HUDEP-2 (cell line): ENCODE results near the gene ZNF93.
"Not testable (repeated sequence)": the region's sequence is repeated elsewhere in the genome, so short reads cannot be mapped to it uniquely, and the experiment has no call there.

ENCODE experiments used
- DNase-seq, 76 experiments: peaks; one replicate each; lab custom pipeline; 2025; ENCODE audit not compliant: unreplicated experiment in 76 of 76; lab: John Stamatoyannopoulos, UW

ZNF93 gene

GRCh38 chr19:19900729-19901444, at the start of gene ZNF93:
ZNF93 (plus strand) TSS chr19:19900946; CDS start chr19:19901089, 143 bp downstream.
- peak in 2 of 76 experiments; percentile 2 to 9 for DNase-seq

GRCh38 chr19:19851740-19852139, 49.0 kb upstream of the ZNF93 start:
- DNase-seq: not testable (repeated sequence)

- DNase-seq: no peak
Measured at GRCh38 chr19:19858751-19859150, 42.0 kb upstream of the ZNF93 start.

- DNase-seq: no peak
Measured at GRCh38 chr19:19860756-19861390, 39.9 kb upstream of the ZNF93 start.

- DNase-seq: peak in 48 of 76 experiments; percentile 7 to 88 (median 68)
Measured at GRCh38 chr19:19865750-19866610, 34.8 kb upstream of the ZNF93 start, which contains the start of gene ZNF253. ZNF253 (plus strand) TSS chr19:19865882; CDS start chr19:19865997, 115 bp downstream.

- peak in 3 of 76 experiments; percentile 4 to 13 (median 5) for DNase-seq
Measured at GRCh38 chr19:19866611-19867248, 34.0 kb upstream of the ZNF93 start.

- not testable (repeated sequence) for DNase-seq
Measured at GRCh38 chr19:19870086-19870485, 30.7 kb upstream of the ZNF93 start.

GRCh38 chr19:19871932-19872331, 28.8 kb upstream of the ZNF93 start:
- DNase-seq: no peak

GRCh38 chr19:19873381-19873780, 27.4 kb upstream of the ZNF93 start:
- DNase-seq: no peak

- no peak for DNase-seq
Measured at GRCh38 chr19:19877724-19878123, 23.0 kb upstream of the ZNF93 start.

- no peak for DNase-seq
Measured at GRCh38 chr19:19884583-19884982, 16.2 kb upstream of the ZNF93 start.

- DNase-seq: not testable (repeated sequence)
Measured at GRCh38 chr19:19892055-19892941, 8.4 kb upstream of the ZNF93 start.

GRCh38 chr19:19900139-19900728, 512 bp upstream of the ZNF93 start:
- DNase-seq: no peak

- not testable (repeated sequence) for DNase-seq
Measured at GRCh38 chr19:19907551-19907950, 6.8 kb downstream of the ZNF93 start.

- no peak for DNase-seq
Measured at GRCh38 chr19:19909654-19910053, 8.9 kb downstream of the ZNF93 start.

- no peak for DNase-seq
Measured at GRCh38 chr19:19911150-19911549, 10.4 kb downstream of the ZNF93 start.

GRCh38 chr19:19914596-19914995, 13.8 kb downstream of the ZNF93 start:
- no peak for DNase-seq

GRCh38 chr19:19930417-19930816, 29.7 kb downstream of the ZNF93 start:
- peak in 13 of 76 experiments; percentile 1 to 36 (median 3) for DNase-seq
